ENCODE data around the gene MEF2D. TPM values are rescaled to one million over a fixed set of nuclear protein-coding genes. Genes with fewer than 3 reads are reported as not detected.

The MEF2D gene
- polyA plus RNA-seq, 1 donor (not counting 4 experiments of a cell fraction or from before 2014, with no cell fraction given), result 9.3 TPM

- no peak overlapping the region for H3K9ac ChIP-seq (ENCODE audit: control insufficient read depth, extremely low read depth, insufficient read depth, low read length)
- peaks cover 13 to 27% of the 10 kb centered on the region in 2 experiments for H3K36me3 ChIP-seq (ENCODE audit: control insufficient read depth in 2 of 2, extremely low read depth in 1 of 2, insufficient read depth in 2 of 2, low read length in 2 of 2)
- FAIRE-seq (no peak), DNase-seq (ENCODE audit: low read depth, low spot score) (no peak)
- H3K27me3 ChIP-seq (ENCODE audit: control insufficient read depth, extremely low read depth, insufficient read depth, low read length), result no peaks in the 10 kb centered on the region
- no peak overlapping the region for H3K27ac ChIP-seq (ENCODE audit: control insufficient read depth, insufficient read depth, low read length)
- H3K4me2 ChIP-seq (ENCODE audit: control insufficient read depth, extremely low read depth, insufficient read depth, low read depth, low read length), result no peak overlapping the region
- no peak overlapping the region for H2AFZ ChIP-seq (ENCODE audit: control insufficient read depth, low read length)
- TF ChIP-seq EZH2 (IDR thresholded peaks at IDR 0.05; ENCODE audit: low read length) (no peak), CTCF (optimal IDR thresholded peaks at IDR 0.05 in 1 of 3, IDR thresholded peaks at IDR 0.05 in 1 of 3, conservative IDR thresholded peaks at IDR 0.05 in 1 of 3; ENCODE audit: extremely low read depth in 1 of 3, insufficient read depth in 2 of 3, low read length in 3 of 3) (no peak)
- H3K4me3 ChIP-seq (ENCODE audit: control insufficient read depth in 2 of 3, extremely low read depth in 1 of 3, insufficient read depth in 2 of 3, low read depth in 1 of 3, low read length in 3 of 3), result no peak overlapping the region
- peaks cover 88% of the 10 kb centered on the region for H3K79me2 ChIP-seq (ENCODE audit: control insufficient read depth, insufficient read depth, low read length)
- peaks cover 40% of the 10 kb centered on the region for H4K20me1 ChIP-seq (ENCODE audit: control insufficient read depth, extremely low read depth, insufficient read depth, low read length)
- peaks cover 29% of the 10 kb centered on the region for H3K4me1 ChIP-seq (ENCODE audit: control insufficient read depth, extremely low read depth, insufficient read depth, low read length)
- H3K9me1 ChIP-seq (ENCODE audit: control insufficient read depth, extremely low read depth, insufficient read depth, low read length), result peaks cover 7% of the 10 kb centered on the region
- dilution Hi-C loops (cut with MboI; ENCODE audit: extremely low pct_ligation_motif_present, low sequenced_read_pairs), result no loop called here
- H3K9me3 ChIP-seq (ENCODE audit: control insufficient read depth, low read depth, low read length), result no peaks in the 10 kb centered on the region
These were observed 11.9 kb downstream of the MEF2D start for GRCh38 chr1:156488566-156489165.

- no peak overlapping the region for H3K4me3 ChIP-seq (ENCODE audit: control insufficient read depth in 2 of 3, extremely low read depth in 1 of 3, insufficient read depth in 2 of 3, low read depth in 1 of 3, low read length in 3 of 3)
- H3K9me3 ChIP-seq (ENCODE audit: control insufficient read depth, low read depth, low read length), result no peaks in the 10 kb centered on the region
- H3K27me3 ChIP-seq (ENCODE audit: control insufficient read depth, extremely low read depth, insufficient read depth, low read length), result no peaks in the 10 kb centered on the region
- no peak overlapping the region for H2AFZ ChIP-seq (ENCODE audit: control insufficient read depth, low read length)
- no peak overlapping the region for H3K9ac ChIP-seq (ENCODE audit: control insufficient read depth, extremely low read depth, insufficient read depth, low read length)
- DNase-seq (ENCODE audit: low read depth, low spot score) (no peak), FAIRE-seq (no peak)
- H3K36me3 ChIP-seq (ENCODE audit: control insufficient read depth in 2 of 2, extremely low read depth in 1 of 2, insufficient read depth in 2 of 2, low read length in 2 of 2), result peaks cover 19 to 30% of the 10 kb centered on the region in 2 experiments
- dilution Hi-C loops (cut with MboI; ENCODE audit: extremely low pct_ligation_motif_present, low sequenced_read_pairs), result no loop called here
- peaks cover 29% of the 10 kb centered on the region for H3K4me1 ChIP-seq (ENCODE audit: control insufficient read depth, extremely low read depth, insufficient read depth, low read length)
- no peak overlapping the region for H3K4me2 ChIP-seq (ENCODE audit: control insufficient read depth, extremely low read depth, insufficient read depth, low read depth, low read length)
- TF ChIP-seq EZH2 (IDR thresholded peaks at IDR 0.05; ENCODE audit: low read length) (no peak), CTCF (optimal IDR thresholded peaks at IDR 0.05 in 1 of 3, IDR thresholded peaks at IDR 0.05 in 1 of 3, conservative IDR thresholded peaks at IDR 0.05 in 1 of 3; ENCODE audit: extremely low read depth in 1 of 3, insufficient read depth in 2 of 3, low read length in 3 of 3) (no peak)
- peaks cover 9% of the 10 kb centered on the region for H3K9me1 ChIP-seq (ENCODE audit: control insufficient read depth, extremely low read depth, insufficient read depth, low read length)
- H4K20me1 ChIP-seq (ENCODE audit: control insufficient read depth, extremely low read depth, insufficient read depth, low read length), result peaks cover 36% of the 10 kb centered on the region
- H3K27ac ChIP-seq (ENCODE audit: control insufficient read depth, insufficient read depth, low read length), result no peak overlapping the region
- H3K79me2 ChIP-seq (ENCODE audit: control insufficient read depth, insufficient read depth, low read length), result peaks cover 83% of the 10 kb centered on the region
These were observed 12.7 kb downstream of the MEF2D start for GRCh38 chr1:156487862-156488261.

Data from keratinocyte (primary cell).